Stimulated activated CD8-positive, alpha-beta memory T cell treated with anti-CD3 and anti-CD28 coated beads, Interleukin-7, amount 100 ng/mL, for 1 hour (primary cell): ENCODE results near the gene DCXR.

ENCODE experiments used
- DNase-seq, 2 donors: peaks; one replicate each; pipeline ENCODE4 v3.0.0-alpha.2; 2020; ENCODE audit warnings: low read depth in 2 of 2

Gene DCXR

DNA sequence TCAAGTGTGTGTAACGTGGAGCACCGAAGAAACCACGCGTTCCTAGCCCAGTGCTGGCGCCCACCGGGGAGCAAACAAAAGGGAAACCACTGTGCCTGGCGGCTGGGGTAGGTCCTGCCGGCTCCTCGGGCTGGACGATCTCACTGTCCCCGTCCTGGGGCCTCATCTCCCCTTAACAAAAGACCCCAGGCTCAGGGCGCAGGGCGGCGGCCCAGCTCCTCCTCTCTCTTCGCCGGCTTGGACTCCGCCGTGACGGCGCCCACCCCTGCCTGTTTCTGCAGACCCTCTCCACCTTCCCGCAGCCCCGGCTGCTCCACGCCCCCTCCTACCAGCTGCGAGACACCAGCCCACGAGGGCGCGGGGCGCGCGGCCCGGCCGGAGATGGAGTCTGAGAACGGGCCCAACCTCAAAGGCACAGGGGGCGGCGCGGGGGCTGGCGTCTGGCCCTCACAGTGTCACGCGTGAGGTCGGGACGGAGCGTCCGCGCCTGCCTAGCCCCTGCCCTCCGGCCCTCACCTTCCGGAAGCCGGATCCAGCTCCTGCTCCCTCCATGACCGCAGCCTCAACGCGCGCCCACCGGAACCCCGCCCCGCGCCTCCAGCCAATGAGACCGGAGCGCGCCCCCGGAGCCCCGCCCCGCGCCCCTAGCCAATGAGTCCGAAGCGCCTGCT is 15.1 kb downstream of the DCXR start, which contains the start of gene CENPX:
TSS of gene CENPX (minus strand) at position 569 of the 671 bp plus-strand sequence. CDS start at position 552, 17 bp downstream.
- no peak for DNase-seq

DNA sequence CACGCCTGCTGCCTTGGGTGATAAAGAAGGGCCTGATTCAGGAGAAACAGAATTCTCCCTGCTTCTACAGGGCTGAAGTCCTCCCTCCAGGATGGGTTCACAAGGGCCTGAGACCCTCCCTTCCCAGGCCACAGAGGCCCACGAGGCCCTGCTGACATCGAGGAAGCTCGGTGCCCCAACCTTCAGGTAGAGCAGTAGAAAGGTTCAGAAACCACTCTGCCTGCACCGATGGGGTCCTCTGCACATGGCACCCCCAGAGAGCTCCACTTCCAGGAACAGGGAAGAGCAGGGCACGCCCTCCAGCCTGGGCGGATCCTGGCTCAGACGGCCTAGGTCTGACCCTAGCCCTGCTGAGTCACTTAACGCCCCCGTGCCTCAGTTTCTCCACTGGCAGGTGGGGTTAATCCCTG is 15.6 kb downstream of the DCXR start:
- DNase-seq = no peak

DNA sequence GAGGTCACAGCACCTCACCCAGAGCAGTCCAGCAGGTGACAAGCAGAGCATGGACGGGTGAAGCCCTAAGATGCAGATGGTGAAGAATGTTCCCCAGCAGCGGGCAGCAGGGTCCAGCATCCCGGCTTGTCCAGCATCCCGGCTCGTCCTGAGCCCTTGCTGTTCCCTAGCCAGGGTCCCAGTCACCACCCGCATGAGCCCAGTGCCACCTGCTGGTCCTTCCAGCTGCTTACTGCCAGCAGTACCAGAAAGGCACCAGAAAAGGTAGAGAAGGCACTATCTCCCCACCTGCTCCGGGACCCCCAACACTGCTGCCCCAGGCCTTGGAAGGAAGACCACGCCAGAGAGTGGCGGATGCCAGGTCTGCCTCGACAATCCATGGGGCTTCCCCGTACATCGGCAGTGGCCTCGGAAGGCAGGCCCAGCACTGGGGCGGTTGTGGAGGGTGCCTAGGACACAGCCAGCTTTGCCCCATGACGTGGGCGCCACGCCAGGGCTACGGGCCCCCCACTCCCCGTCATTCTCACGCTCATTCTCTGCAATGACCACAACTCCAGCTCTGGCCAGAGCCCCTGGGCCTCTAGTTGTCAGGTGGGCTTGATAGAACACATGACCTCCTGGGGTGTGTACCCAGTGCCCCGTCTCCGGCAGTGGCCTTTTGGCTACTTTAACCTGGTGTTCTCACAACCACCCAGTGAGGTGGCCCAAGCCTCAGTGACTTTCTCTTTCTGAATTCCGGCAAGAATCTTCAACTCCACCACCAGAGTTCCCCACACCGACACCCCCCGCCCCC is 16.2 kb downstream of the DCXR start:
- peak in 1 of 2 donors; percentile 35 for DNase-seq

DNA sequence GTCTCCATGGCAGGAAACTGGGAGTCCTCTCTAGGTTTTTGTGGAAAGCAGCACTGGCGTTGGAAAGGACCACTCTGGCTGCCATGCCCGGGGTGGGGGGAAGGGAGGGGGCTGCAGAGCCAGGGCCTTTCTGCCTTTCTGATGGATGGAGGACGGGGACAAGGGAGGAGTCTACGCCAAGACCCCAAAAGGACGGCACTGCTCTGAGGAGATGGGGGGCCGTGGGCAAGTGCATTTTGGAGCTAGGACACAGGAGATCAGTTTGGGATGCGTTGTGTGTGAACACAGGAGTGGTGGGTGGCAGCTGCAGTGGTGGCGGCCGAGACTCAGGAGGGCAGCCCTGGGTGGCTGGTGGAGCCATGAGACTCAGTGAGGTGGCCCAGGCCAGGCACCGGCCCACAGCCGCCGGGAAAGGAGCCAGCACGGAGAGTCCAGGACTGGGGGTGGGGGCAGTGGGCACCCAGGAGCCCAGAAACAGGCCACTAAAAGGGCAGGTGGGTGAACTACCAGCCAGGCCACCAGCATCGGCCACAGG is 16.9 kb downstream of the DCXR start:
- DNase-seq = no peak

DNA sequence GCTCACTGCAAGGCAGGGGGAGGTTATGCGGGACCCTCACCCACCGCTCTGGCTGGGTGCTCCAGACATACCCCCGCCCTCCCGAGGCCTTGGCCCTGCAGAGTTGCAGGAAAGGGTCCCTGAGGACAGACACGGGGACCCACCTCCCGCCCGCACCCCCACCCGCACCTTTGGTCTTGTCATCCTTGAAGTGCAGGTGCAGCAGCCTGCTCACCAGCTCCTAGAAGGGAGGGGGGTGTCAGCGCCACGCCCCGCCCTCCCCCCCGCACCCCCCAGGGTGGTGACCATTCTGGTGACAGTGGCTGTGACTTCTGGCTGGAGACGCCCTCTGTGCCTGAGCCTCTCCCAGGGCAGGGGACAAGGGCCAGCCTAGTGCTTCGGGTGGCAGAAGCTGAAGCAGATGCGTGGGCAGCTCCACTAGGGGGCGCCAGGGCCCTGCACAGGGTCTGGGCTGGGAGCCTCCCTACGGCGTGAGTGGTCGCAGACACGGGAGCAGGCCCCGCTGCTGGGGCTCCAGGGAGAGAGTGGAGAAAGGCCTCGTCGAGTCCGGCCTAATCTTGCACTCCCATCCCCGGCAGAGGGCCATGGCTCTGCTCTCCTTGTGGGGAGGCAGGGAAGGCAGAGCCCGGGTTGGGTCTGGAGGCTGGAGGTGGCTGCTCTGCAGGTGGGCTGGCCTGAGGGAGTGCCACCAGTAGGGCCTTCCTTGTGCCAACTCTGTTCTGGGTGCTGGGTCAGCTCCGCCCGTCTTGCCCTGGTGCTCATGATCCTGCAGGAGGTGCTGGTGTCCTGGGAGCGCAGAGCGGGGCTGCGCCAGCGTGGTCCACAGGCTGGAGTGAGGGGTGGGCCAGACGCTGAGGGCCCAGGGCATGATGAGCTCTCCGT is 17.6 kb downstream of the DCXR start:
- peak in 1 of 2 donors; percentile 50 for DNase-seq

DNA sequence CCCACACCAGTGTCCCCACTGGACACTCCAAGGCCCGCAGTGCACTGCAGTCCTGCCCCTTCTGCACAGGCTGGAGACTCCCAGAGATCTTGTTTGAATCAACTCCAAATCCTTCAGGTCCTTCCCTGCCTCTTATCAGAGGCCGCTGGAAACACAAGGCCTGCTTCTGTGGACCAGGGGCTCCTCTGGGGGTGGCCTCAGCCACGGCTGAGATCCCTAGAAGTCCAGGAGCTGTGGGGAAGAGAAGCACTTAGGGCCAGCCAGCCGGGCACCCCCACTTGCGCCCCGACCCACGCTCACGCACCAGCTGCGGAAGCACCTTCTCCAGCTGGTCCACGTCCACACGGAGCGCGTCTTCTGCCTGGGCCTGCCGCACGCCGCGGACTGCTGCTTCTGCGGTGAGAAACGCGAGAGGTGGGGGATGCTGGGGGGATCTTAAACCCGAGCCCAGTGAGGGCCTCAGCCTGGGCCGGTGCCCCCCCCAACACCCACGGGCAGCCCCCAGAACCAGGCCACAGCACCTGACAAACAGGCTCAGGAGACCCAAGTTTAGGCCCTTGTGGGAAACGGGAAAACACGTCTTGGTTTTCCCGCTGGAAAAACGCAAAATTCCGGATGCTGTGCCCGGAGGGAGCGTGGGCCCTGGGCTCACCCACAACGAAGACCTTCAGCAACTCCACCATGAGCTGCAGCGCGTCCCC is 18.4 kb downstream of the DCXR start:
- no peak for DNase-seq

DNA sequence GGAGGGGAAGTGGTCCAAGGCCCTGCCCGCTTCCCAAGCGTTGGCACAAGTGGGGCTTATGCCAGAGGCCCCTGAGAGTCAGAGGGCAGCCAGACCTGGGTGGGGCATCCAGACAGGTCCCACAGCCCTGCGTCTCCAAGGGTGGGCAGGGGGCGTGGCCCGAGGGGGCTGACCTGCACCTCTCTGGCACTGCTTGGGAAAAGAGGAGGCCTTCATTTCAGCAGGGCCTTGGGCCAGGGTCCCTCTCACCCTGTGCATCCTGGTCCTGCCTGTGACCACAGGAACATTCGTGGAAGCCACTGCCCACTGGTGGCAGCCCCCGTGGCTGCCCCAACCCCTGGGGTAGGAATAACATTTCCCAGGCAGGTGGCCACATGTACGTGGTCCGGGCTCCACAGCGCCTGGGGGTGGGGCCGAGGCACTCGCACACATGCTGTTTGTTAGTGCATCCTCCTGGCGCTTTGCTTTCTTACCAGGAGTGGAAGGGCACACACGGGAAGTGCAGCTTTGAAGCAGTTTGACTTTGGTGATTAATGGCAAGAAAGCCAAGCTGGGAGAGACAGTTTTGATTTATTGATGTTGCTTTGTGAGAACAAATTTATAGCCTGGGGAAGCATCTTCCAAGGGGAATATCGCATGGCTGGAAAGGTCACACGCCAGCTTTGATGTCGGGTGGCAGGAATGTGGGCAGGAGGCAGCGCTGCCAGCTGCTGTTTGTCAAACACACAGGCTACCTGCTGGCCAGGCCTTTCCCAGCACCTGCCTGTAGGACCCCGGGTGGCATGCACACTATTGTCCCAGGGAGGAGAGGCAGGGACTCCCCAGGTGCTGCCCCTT is 19.1 kb downstream of the DCXR start:
- no peak for DNase-seq

DNA sequence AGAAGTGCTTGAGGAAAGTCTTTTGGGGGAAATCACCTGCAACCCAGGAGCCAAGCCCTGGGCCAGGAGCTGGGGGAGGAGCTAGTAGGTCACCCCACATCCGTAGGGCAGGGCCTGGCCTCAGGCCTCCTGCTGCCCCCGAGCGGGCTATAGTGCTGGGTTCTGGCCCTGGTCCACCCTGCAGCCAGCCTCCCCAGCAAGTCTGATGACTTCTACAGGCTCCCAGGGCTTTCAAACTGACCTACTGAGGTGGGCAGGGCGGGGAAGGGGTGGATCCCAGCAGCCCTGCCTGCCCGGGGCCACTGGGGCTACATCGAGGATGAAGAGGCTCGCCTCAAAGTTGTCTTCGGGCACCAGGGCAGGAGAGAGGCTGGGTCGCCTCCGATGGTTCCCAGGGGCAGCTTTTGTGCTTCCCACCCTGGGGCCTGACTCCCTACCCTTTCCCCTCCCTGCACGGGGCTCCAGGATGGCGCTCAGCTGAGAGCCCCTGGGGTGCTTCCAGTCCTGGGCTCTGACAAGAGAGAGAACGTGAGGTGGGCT is 19.8 kb downstream of the DCXR start:
- DNase-seq = no peak

DNA sequence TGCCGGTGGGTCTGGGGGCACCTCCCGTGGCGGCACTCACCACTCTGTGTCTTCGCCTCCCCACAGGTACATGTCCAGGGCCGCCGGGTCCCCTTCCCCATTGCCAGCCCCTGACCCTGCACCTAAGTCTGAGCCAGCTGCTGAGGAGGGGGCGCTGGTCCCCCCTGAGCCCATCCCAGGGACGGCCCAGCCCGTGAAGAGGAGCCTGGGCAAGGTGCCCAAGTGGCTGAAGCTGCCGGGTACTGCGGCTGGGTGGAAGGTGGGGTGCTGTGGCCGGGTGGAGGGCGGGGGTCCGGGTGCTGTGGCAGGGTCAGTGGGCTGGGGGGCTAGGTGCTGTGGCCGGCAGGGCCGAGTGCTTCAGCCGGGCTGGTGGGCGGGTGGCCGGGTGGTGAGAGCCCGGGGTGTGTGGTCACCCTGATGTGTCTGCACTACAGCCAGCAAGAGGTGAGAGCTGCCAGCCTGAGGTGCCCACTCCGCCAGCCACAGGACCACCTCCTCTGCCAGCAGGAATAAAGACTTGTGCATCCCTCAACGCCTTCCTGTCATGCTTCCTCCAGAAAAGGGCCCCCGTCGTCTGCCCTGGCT is 20.5 kb downstream of the DCXR start:
- DNase-seq = no peak

DNA sequence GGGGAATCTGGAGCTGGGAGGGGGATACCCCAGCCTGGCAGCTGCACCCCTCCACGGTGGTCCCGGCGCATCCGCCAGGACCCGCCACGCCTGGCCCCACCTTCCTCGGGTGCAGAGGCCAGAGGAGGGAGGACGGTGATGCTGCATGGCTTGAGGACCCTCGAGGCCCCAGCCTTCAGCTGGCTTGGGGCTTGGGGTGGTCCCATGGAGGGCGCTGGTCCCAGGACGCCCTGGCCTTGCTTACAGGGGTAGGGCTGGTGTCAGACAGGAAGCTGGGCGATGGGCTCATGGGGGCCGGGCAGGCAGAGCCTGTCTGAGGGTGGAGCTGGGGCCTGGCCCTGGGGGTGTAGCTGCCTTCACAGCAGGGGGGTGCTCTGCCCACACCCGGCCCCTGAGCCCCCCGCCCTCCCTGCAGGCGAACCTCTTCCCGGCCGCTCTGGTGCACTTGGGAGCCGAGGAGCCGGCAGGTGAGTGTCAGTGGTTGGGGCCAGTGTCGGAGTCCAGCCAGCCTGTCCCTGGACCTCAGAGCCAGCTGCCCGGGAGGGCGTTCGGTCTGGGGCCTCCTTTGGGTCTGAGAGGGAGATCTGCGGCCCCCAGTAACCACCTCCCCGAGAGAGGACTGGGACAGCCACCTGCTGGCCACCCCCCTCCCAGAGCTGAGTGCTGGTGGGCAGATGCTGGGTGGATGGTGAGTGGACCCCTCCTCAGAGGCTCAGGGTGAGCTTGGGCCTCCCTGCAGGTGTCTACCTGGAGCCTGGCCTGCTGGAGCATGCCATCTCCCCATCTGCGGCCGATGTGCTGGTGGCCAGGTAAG is 21.2 kb downstream of the DCXR start:
- no peak for DNase-seq

DNA sequence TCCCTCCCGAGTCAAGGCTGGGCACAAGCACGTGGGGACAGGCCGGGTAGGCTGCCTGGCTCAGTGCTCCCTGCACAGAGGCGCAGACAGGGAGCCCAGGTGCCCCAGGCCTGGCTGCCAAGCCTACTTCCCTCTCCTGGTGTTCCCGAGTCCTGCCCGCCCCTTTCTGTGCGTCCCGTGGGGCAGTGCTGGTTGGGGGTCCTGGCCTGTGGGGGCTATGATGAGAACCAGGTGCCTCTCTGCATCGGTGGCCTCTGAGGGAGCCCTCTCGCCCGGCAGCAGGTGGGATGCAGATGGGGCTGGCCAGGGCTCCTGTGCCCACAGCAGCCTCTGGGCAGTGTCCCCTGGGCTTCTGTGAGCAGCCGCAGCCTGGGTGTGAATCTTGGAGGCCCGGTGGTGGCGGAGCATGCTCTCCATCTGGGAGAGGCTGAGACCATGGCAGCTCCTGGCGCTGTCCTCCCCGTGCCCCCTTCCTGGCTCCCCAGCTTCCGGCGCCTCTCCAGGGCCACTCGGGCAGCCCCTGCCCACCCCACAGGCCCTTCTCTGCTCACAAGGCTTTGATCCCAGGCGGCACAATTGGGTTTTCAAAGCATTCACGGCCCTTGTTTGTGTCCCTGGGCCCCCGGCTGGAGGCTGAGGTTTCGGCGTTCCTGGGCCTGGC is 22.1 kb downstream of the DCXR start:
- DNase-seq = no peak

DNA sequence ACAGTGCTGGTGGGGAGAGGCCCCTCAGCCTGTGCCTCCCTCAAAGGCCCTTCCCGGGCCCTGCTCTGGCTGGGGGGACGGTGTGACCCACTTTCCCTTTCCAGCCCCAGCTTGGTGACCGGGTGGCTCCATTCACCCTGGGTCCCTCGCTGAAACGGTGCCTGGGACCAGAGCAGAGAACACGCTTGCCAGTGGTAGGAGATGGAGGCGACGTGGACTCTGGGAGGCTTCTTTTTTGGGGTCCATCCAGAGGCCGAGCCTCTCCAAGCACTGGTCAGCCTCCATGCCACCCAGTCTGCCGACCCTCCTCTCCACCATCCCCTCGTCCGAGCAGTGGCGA is 22.6 kb downstream of the DCXR start:
- DNase-seq = no peak

DNA sequence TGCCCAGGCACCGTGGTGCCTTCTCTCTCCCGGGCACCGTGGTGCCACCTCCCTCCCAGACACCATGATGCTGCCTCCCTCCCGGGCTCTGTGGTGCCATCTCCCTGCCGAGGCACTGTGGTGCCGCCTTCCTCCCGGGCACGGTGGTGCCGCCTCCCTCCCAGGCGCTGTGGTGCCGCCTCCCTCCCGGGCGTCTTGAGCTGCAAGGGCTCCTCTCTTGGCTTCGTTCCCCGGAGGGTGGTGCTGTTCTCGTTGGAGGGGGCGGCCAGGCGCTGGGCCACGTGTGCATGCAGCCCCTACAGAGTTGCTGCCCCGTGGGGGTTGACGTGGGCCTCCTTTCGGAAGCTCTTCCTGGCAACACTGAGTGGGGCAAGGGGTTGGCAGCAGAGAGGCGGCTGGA is 23.1 kb downstream of the DCXR start:
- DNase-seq = no peak

DNA sequence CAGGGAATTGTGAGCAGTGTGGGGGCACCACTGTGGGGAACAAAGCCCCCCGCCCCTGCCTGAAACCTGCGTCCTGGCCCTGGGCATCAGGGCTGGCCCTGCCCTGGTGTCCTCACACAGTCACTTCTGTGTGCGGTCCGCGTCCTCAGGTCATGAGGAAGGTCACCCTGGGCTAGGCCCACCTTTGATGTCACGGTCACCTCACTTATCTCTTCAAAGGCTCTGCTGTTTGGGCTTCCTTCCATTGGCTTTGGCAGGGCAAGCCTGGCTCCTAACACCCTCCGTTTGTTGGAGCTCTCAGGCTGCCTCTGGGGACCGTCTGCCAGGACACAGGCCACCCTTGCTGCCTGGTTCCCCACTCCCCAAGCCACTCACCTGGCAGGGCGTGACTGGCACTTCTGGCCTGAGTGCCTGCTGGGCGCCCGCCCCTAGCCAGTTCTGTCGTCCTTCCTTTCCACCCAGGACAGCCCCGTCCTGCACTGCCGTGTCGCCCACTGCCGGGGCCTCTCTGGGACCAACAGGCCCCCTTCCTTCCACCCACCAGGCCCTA is 23.6 kb downstream of the DCXR start:
- no peak for DNase-seq

DNA sequence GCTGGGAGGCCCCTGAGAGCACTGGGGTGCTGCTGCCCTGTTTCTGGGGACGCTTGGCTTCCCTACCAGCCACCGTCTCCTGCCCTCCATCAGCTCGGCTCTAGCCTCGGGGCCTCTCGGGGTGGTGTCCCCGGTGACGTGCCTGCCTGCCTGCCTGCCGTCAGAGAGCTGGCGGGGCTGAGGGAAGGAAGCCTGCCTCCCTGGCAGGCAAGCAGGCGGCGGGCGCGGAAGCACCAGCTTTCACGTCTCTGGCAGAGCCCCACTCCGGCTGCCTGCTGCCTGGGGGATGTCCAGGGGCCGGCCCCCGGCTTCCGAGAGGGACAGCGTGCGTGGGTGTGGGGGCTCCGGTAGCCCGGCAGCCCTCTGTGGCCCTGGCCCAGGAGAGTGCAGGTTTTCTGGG is 24.2 kb downstream of the DCXR start:
- no peak for DNase-seq

DNA sequence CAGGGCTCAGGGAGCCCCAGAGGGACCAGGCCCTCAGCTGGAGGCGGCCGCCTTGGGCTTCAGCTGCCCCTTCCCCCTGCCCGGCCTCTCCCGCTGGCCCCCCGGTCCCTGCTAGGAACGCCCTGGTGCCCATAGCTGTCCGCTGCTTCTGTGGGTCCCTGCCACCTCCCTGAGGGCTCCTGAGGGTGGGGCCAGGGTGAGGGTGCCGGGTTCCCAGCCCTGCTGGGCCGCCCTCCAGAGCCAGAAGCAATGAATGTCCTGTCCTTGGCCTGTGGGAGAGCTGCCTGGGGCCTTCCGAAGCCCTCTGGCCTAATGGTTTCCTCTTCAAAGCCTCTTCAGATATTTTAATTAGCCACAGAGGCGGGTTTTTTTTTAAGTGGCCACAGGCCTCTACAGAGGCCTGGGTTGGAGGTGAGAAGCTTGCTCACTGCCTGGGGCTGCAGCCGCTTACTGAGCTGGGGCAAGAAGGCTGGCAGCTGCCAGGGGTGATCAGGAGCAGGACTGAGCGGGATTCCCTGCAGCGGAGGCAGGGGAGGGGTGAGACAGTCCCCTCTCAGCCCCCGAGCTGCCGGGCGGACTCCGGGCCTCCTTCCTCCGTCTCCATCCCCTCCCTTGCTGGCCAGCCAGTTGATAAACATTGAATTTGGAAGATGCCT is 24.7 kb downstream of the DCXR start:
- DNase-seq = no peak

DNA sequence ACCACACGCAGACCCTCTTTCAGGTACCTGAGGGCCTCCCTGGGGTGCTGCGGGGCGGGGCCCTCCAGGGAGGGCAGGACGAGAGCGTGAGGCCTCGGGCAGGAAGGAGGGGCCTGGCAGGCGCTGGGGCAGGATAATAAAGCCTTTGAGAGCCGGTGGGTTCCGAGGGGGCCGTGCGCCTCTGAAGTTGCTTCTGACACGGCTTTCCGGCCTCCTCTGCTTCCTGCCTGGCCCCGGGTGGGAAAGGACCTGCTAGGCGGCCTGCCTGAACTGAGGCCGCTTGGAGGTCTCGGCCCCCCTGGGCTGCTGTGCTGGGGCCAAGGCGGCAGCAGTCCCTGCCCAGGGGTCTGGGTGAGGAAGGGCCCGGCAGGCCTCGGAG is 25.2 kb downstream of the DCXR start:
- no peak for DNase-seq
